HepG2 (cell line): ENCODE measurements around the gene RNU11. TPM values are rescaled to one million over a fixed set of nuclear protein-coding genes. Genes with fewer than 3 reads are reported as not detected.

Experiments
- ASH2L ChIP-seq: fragments of 300-600, 200-600 bp; sonication (generic); IDR thresholded peaks from 2 replicates; pipeline ENCODE4 v1.7.0; 2017; ENCODE audit warnings: low read depth, mild to moderate bottlenecking, moderate library complexity, mixed read lengths, low read length; ENCODE audit not compliant: insufficient read length
- ATRX ChIP-seq: sonication (generic); formaldehyde crosslinking; IDR thresholded peaks from 2 replicates; pipeline ENCODE4 v1.4.0; 2020; ENCODE audit warnings: missing genetic modification reagents, borderline replicate concordance
- FOXP4 ChIP-seq: sonication (generic); formaldehyde crosslinking; IDR thresholded peaks from 2 replicates; pipeline ENCODE4 v1.4.0; 2020; ENCODE audit warnings: missing genetic modification reagents
- GMEB1 ChIP-seq: sonication (generic); formaldehyde crosslinking; IDR thresholded peaks from 2 replicates; pipeline ENCODE4 v1.5.1; 2020; ENCODE audit warnings: missing genetic modification reagents, mild to moderate bottlenecking, borderline replicate concordance
- GMEB2 ChIP-seq: IDR thresholded peaks from 2 replicates; pipeline ENCODE4 v1.6.1; 2016; ENCODE audit warnings: missing biosample characterization, missing genetic modification reagents, low read depth
- ISL2 ChIP-seq: sonication (generic); formaldehyde crosslinking; IDR thresholded peaks from 2 replicates; pipeline ENCODE4 v1.5.0; 2020; ENCODE audit warnings: missing genetic modification reagents
- POLR2AphosphoS5 ChIP-seq: IDR thresholded peaks from 2 replicates; pipeline ENCODE4 v1.6.1; 2012; ENCODE audit warnings: low read depth, low read length
- POLR2G ChIP-seq: fragments of 200-400 bp; formaldehyde crosslinking; IDR thresholded peaks from 2 replicates; pipeline ENCODE4 v1.6.1; 2018; ENCODE audit warnings: mild to moderate bottlenecking, low read depth, low read length, moderate library complexity
- SAFB2 ChIP-seq: sonication (generic); formaldehyde crosslinking; IDR thresholded peaks from 2 replicates; pipeline ENCODE4 v1.5.1; 2020; ENCODE audit warnings: missing genetic modification reagents, low read depth, mild to moderate bottlenecking, borderline replicate concordance
- SALL2 ChIP-seq: sonication (generic); formaldehyde crosslinking; IDR thresholded peaks from 2 replicates; pipeline ENCODE4 v1.8.1; 2023; ENCODE audit warnings: mild to moderate bottlenecking, missing genetic modification reagents, inconsistent platforms
- SAP130 ChIP-seq: IDR thresholded peaks from 2 replicates; pipeline ENCODE4 v1.6.1; 2016; ENCODE audit warnings: low read depth
- SIN3A ChIP-seq: IDR thresholded peaks from 2 replicates; pipeline ENCODE4 v1.6.1; 2011; ENCODE audit warnings: low read depth, mild to moderate bottlenecking, control low read depth, low read length, borderline replicate concordance
- TFDP1 ChIP-seq: IDR thresholded peaks from 2 replicates; pipeline ENCODE4 v1.6.1; 2016; ENCODE audit warnings: missing compliant biosample characterization, missing genetic modification reagents, borderline replicate concordance
- YY1 ChIP-seq: IDR thresholded peaks from 2 replicates; pipeline ENCODE4 v1.6.1; 2011; ENCODE audit warnings: low read length, low read depth, moderate library complexity, mild to moderate bottlenecking; ENCODE audit not compliant: insufficient read depth, insufficient replicate concordance
- ZFP90 ChIP-seq: sonication (generic); formaldehyde crosslinking; IDR thresholded peaks from 2 replicates; pipeline ENCODE4 v1.8.0; 2022; ENCODE audit warnings: missing genetic modification reagents, mild to moderate bottlenecking, inconsistent platforms, borderline replicate concordance
- ZFY ChIP-seq: sonication (generic); formaldehyde crosslinking; IDR thresholded peaks from 2 replicates; pipeline ENCODE4 v1.4.0; 2020; ENCODE audit warnings: missing genetic modification reagents
- ZNF251 ChIP-seq: sonication (generic); formaldehyde crosslinking; IDR thresholded peaks from 2 replicates; pipeline ENCODE4 v1.9.0; 2021; ENCODE audit warnings: mild to moderate bottlenecking, missing genetic modification reagents
- ZNF326 ChIP-seq: sonication (generic); formaldehyde crosslinking; IDR thresholded peaks from 2 replicates; pipeline ENCODE4 v1.4.0; 2020; ENCODE audit warnings: missing genetic modification reagents, borderline replicate concordance
- ZNF337 ChIP-seq: sonication (generic); formaldehyde crosslinking; IDR thresholded peaks from 2 replicates; pipeline ENCODE4 v1.5.1; 2020; ENCODE audit warnings: missing genetic modification reagents, low read depth, mild to moderate bottlenecking, borderline replicate concordance
- ZNF431 ChIP-seq: sonication (generic); formaldehyde crosslinking; IDR thresholded peaks from 2 replicates; pipeline ENCODE4 v1.9.0; 2022; ENCODE audit warnings: missing genetic modification reagents, low read depth, mild to moderate bottlenecking, borderline replicate concordance
- ZNF737 ChIP-seq: sonication (generic); formaldehyde crosslinking; IDR thresholded peaks from 2 replicates; pipeline ENCODE4 v1.5.0; 2020; ENCODE audit warnings: missing genetic modification reagents, mild to moderate bottlenecking, borderline replicate concordance
- polyA plus RNA-seq, 8 experiments: library from polyadenylated mRNA; depleted of rRNA in 3 of 8; stranded (reverse) in 7 of 8; unstranded in 1 of 8; fragments of >200 nt; fragmentation: Illumina TruSeq in 4 of 8; extraction: Trizol in 4 of 8; gene quantifications; 2 replicates each; pipeline versions ENCODE4 v1.2.1 to v1.2.3, GENCODE V29; 2011 to 2016; ENCODE audit warnings: low read depth in 4 of 8, missing spikeins in 1 of 8, mixed read lengths in 1 of 8; ENCODE audit not compliant: insufficient read depth in 1 of 8
- total RNA-seq, 5 experiments: library from RNA; depleted of rRNA; stranded (reverse); fragments of >200 nt; fragmentation: Illumina TruSeq; extraction: Trizol; gene quantifications; 2 replicates each; pipeline ENCODE4 v1.2.3, GENCODE V29; 2016; ENCODE audit warnings: low read depth in 1 of 5

Gene RNU11
- total and polyA plus RNA-seq, 2 of the 13 experiments (the other 11 are each of a cell fraction or from before 2014, with no cell fraction given): not detected

- peak; percentile 36; the same call in 1 of the 2 replicates for TF ChIP-seq TFDP1 (CRISPR knock-in tag)
- TF ChIP-seq SAFB2: no peak
- no peak for TF ChIP-seq ATRX (CRISPR knock-in tag)
- peak; percentile 10; the same call in 1 of the 2 replicates for TF ChIP-seq FOXP4 (CRISPR knock-in tag)
- peak; percentile 65 for TF ChIP-seq ZFY (CRISPR knock-in tag)
- TF ChIP-seq ZNF431: no peak
- TF ChIP-seq POLR2G: peak; percentile 44; the same call in 1 of the 2 replicates
- TF ChIP-seq SIN3A: no peak
- no peak for TF ChIP-seq ZNF737 (CRISPR knock-in tag)
- peak; percentile 43 for TF ChIP-seq ASH2L
- TF ChIP-seq GMEB2 (CRISPR knock-in tag): 0 out of 2 replicates have a peak, but pooled peaks have one; percentile 37
- no peak for TF ChIP-seq ZNF251
- no peak for TF ChIP-seq ZNF337 (CRISPR knock-in tag)
- TF ChIP-seq ZFP90 (CRISPR knock-in tag): no peak
- TF ChIP-seq YY1: peak; percentile 60
- peak; percentile 53; the same call in 1 of the 2 replicates for TF ChIP-seq GMEB1 (CRISPR knock-in tag)
- peak; percentile 62 for TF ChIP-seq SAP130 (CRISPR knock-in tag)
- TF ChIP-seq ISL2 (CRISPR knock-in tag): no peak
- no peak for TF ChIP-seq SALL2
- no peak for TF ChIP-seq ZNF326 (CRISPR knock-in tag)
- peak; percentile 47; the same call in 1 of the 2 replicates for TF ChIP-seq POLR2AphosphoS5
These were observed 20.0 kb downstream of the RNU11 start, which contains the start of gene GMEB1 (continued) for GRCh38 chr1:28668191-28668955.
